HTR-8/SVneo (cell line): ENCODE results near the gene GHR.
"Not testable (repeated sequence)": the region's sequence is repeated elsewhere in the genome, so short reads cannot be mapped to it uniquely, and the experiment has no call there.

ENCODE experiments used
- DNase-seq: peaks from one replicate; pipeline ENCODE4 v3.0.0; 2011; ENCODE audit warnings: low spot score, mixed read lengths; ENCODE audit not compliant: insufficient read length
- FAIRE-seq: peaks from 2 replicates; lab custom pipeline; 2011; peaks lifted over from hg19 to GRCh38; lab: Jason Lieb, UNC

The GHR gene

GRCh38 chr5:42632354-42632900 lies 209.2 kb downstream of the GHR start:
- DNase-seq (no peak), FAIRE-seq (no peak)

GRCh38 chr5:42634575-42634974 lies 211.3 kb downstream of the GHR start:
- DNase-seq: no peak
- no peak for FAIRE-seq

- FAIRE-seq (no peak), DNase-seq (peak; percentile 7)
These were observed 213.2 kb downstream of the GHR start for GRCh38 chr5:42636425-42636824.

GRCh38 chr5:42636946-42637345 lies 213.7 kb downstream of the GHR start:
- no peak for FAIRE-seq
- no peak for DNase-seq

GRCh38 chr5:42638972-42639371 lies 215.7 kb downstream of the GHR start:
- FAIRE-seq (no peak), DNase-seq (no peak)

GRCh38 chr5:42640835-42641234 lies 217.6 kb downstream of the GHR start:
- DNase-seq (no peak), FAIRE-seq (no peak)

- DNase-seq: no peak
These were observed 218.2 kb downstream of the GHR start for GRCh38 chr5:42641336-42642005.

GRCh38 chr5:42642006-42642405 lies 218.8 kb downstream of the GHR start:
- no peak for DNase-seq
- no peak for FAIRE-seq

More at GRCh38 chr5:42641336-42642005, 218.2 kb downstream of the GHR start:
- no peak for FAIRE-seq

- DNase-seq (no peak), FAIRE-seq (peak; percentile 4)
These were observed 220.1 kb downstream of the GHR start for GRCh38 chr5:42643360-42643759.

GRCh38 chr5:42645138-42645537 lies 221.9 kb downstream of the GHR start:
- no peak for DNase-seq
- no peak for FAIRE-seq

- no peak for DNase-seq
- no peak for FAIRE-seq
These were observed 224.8 kb downstream of the GHR start for GRCh38 chr5:42648036-42648435.

GRCh38 chr5:42648915-42649314 lies 225.7 kb downstream of the GHR start:
- FAIRE-seq: no peak
- no peak for DNase-seq

- DNase-seq (no peak), FAIRE-seq (no peak)
These were observed 226.8 kb downstream of the GHR start for GRCh38 chr5:42650084-42650483.

- DNase-seq: no peak
These were observed 230.5 kb downstream of the GHR start for GRCh38 chr5:42653705-42654104.

GRCh38 chr5:42654645-42655044 lies 231.4 kb downstream of the GHR start:
- DNase-seq (no peak), FAIRE-seq (no peak)

More at GRCh38 chr5:42653705-42654104, 230.5 kb downstream of the GHR start:
- no peak for FAIRE-seq

GRCh38 chr5:42655982-42656650 lies 232.9 kb downstream of the GHR start:
- FAIRE-seq: no peak
- DNase-seq: no peak

GRCh38 chr5:42656651-42657015 lies 233.4 kb downstream of the GHR start:
- DNase-seq (no peak), FAIRE-seq (no peak)

GRCh38 chr5:42659869-42660268 lies 236.6 kb downstream of the GHR start:
- DNase-seq, FAIRE-seq: not testable (repeated sequence)

- FAIRE-seq (no peak), DNase-seq (no peak)
These were observed 242.6 kb downstream of the GHR start for GRCh38 chr5:42665857-42666256.

GRCh38 chr5:42666869-42667268 lies 243.6 kb downstream of the GHR start:
- DNase-seq (no peak), FAIRE-seq (no peak)

- DNase-seq: no peak
- FAIRE-seq: no peak
These were observed 245.0 kb downstream of the GHR start for GRCh38 chr5:42668254-42668653.

GRCh38 chr5:42672925-42673324 lies 249.7 kb downstream of the GHR start:
- no peak for DNase-seq

More at GRCh38 chr5:42672925-42673324, 249.7 kb downstream of the GHR start:
- no peak for FAIRE-seq
